Muscle layer of colon (tissue), 2 donors: ENCODE results near the gene MROH9.

Source experiments
- H3K27ac ChIP-seq: one replicate; pipeline ENCODE4 v1.7.0; 2013; ENCODE audit warnings: low read depth, mild to moderate bottlenecking, low read length, moderate library complexity
- H3K27me3 ChIP-seq, 2 donors: one replicate each; pipeline ENCODE4 v1.7.0; 2013; ENCODE audit warnings: low read length in 2 of 2, mild to moderate bottlenecking in 2 of 2; ENCODE audit not compliant: insufficient read depth in 2 of 2, control insufficient read depth in 1 of 2
- H3K36me3 ChIP-seq: one replicate; pipeline ENCODE4 v1.7.0; 2013; ENCODE audit warnings: mild to moderate bottlenecking, low read length; ENCODE audit not compliant: insufficient read depth
- H3K4me1 ChIP-seq: one replicate; pipeline ENCODE4 v1.7.0; 2013; ENCODE audit warnings: mild to moderate bottlenecking, low read length; ENCODE audit not compliant: insufficient read depth
- H3K4me3 ChIP-seq, 2 donors: one replicate each; pipeline ENCODE4 v1.7.0; 2013; ENCODE audit warnings: low read length in 2 of 2, low read depth in 1 of 2, mild to moderate bottlenecking in 1 of 2, moderate library complexity in 1 of 2
- H3K9ac ChIP-seq: one replicate; pipeline ENCODE4 v1.7.0; 2013; ENCODE audit warnings: low read length
- H3K9me3 ChIP-seq: one replicate; pipeline ENCODE4 v1.7.0; 2013; ENCODE audit warnings: mild to moderate bottlenecking, low read length
- donor health status: abdominal sarcoma.
- donor health status: Adenocarcinoma of cecum.

Gene MROH9

DNA sequence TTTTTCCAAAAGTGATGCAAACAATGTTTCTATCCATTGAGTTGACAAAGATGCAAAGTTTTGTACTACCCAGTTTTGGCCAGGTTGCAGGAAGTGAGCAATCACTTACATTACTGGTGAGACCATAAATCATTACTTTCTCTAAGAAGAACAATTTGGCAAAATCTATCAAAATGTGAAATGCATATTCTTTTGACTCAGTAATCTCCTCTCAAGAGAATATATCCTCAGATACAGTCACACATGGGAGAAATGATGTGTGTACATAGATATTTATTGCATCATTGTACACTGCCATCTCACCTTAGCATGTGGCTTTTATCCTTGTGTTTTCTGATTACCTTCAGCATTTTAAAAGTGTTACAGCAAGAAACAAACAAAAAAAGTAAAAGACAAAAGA lies 103.0 kb downstream of the MROH9 start:
- no peaks in the 10 kb centered on the region for H3K27me3 ChIP-seq
- H3K4me1 ChIP-seq: no peaks in the 10 kb centered on the region
- H3K9me3 ChIP-seq: no peaks in the 10 kb centered on the region
- no peak overlapping the region for H3K27ac ChIP-seq
- H3K36me3 ChIP-seq: no peaks in the 10 kb centered on the region
- no peak overlapping the region for H3K4me3 ChIP-seq
- no peak overlapping the region for H3K9ac ChIP-seq

- Histone ChIP-seq H3K27ac (no peak overlapping the region), H3K4me1 (no peaks in the 10 kb centered on the region), H3K9ac (no peak overlapping the region), H3K4me3 (no peak overlapping the region), H3K27me3 (no peaks in the 10 kb centered on the region), H3K9me3 (peaks cover 5% of the 10 kb centered on the region), H3K36me3 (no peaks in the 10 kb centered on the region)
These were observed 112.7 kb downstream of the MROH9 start for GRCh38 chr1:171048014-171048413.

GRCh38 chr1:171052977-171053376 lies 117.6 kb downstream of the MROH9 start:
- no peaks in the 10 kb centered on the region for H3K4me1 ChIP-seq
- H3K27ac ChIP-seq: no peak overlapping the region
- no peaks in the 10 kb centered on the region for H3K36me3 ChIP-seq
- H3K27me3 ChIP-seq: no peaks in the 10 kb centered on the region
- H3K9me3 ChIP-seq: no peaks in the 10 kb centered on the region
- H3K9ac ChIP-seq: no peak overlapping the region
- H3K4me3 ChIP-seq: no peak overlapping the region

GRCh38 chr1:171055966-171056643 lies 120.8 kb downstream of the MROH9 start:
- no peak overlapping the region for H3K27ac ChIP-seq
- H3K4me1 ChIP-seq: no peaks in the 10 kb centered on the region
- no peak overlapping the region for H3K9ac ChIP-seq
- no peaks in the 10 kb centered on the region for H3K9me3 ChIP-seq
- no peak overlapping the region for H3K4me3 ChIP-seq
- H3K36me3 ChIP-seq: no peaks in the 10 kb centered on the region
- H3K27me3 ChIP-seq: no peaks in the 10 kb centered on the region

- H3K27ac ChIP-seq: no peak overlapping the region
- no peak overlapping the region for H3K9ac ChIP-seq
- H3K4me3 ChIP-seq: no peak overlapping the region
- no peaks in the 10 kb centered on the region for H3K36me3 ChIP-seq
- no peaks in the 10 kb centered on the region for H3K4me1 ChIP-seq
- no peaks in the 10 kb centered on the region for H3K27me3 ChIP-seq
- H3K9me3 ChIP-seq: no peaks in the 10 kb centered on the region
These were observed 126.2 kb downstream of the MROH9 start for GRCh38 chr1:171061425-171062143.

GRCh38 chr1:171062902-171063301 lies 127.6 kb downstream of the MROH9 start:
- no peaks in the 10 kb centered on the region for H3K36me3 ChIP-seq
- H3K4me1 ChIP-seq: no peaks in the 10 kb centered on the region
- no peak overlapping the region for H3K9ac ChIP-seq
- no peaks in the 10 kb centered on the region for H3K27me3 ChIP-seq
- no peaks in the 10 kb centered on the region for H3K9me3 ChIP-seq
- H3K27ac ChIP-seq: no peak overlapping the region
- no peak overlapping the region for H3K4me3 ChIP-seq

GRCh38 chr1:171075041-171075440 lies 139.7 kb downstream of the MROH9 start:
- Histone ChIP-seq H3K9ac (no peak overlapping the region), H3K4me1 (no peaks in the 10 kb centered on the region), H3K27ac (no peak overlapping the region), H3K27me3 (no peaks in the 10 kb centered on the region), H3K4me3 (no peak overlapping the region), H3K9me3 (no peaks in the 10 kb centered on the region), H3K36me3 (no peaks in the 10 kb centered on the region)

DNA sequence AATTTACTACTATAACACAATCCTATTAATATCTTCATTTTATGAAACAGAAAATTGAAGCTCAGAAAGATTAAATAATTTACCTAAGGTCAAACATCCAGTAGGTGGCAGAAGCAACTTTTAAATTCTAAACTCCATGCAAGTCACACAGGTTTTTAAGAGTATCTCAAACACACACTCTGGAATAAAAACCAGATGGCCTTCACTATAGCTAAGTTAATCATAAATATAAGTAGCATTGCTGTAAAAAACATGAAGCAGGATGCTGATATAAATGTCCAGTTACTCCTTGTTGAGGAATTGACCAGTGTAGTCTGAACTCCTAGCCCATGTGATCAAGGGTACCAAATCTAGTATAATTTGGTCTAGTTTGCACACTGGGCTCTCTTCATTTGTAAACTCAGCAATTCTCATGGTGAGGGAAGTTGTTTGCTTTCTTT lies 146.0 kb downstream of the MROH9 start:
- Histone ChIP-seq H3K4me1 (peaks cover 6% of the 10 kb centered on the region), H3K9ac (no peak overlapping the region), H3K4me3 (no peak overlapping the region), H3K9me3 (no peaks in the 10 kb centered on the region), H3K27me3 (no peaks in the 10 kb centered on the region), H3K36me3 (no peaks in the 10 kb centered on the region), H3K27ac (peak overlapping the region; percentile 3)

GRCh38 chr1:171081763-171082201 lies 146.4 kb downstream of the MROH9 start:
- Histone ChIP-seq H3K4me3 (no peak overlapping the region), H3K9me3 (no peaks in the 10 kb centered on the region), H3K9ac (no peak overlapping the region), H3K27me3 (no peaks in the 10 kb centered on the region), H3K27ac (peak overlapping the region; percentile 3), H3K36me3 (no peaks in the 10 kb centered on the region), H3K4me1 (peaks cover 6% of the 10 kb centered on the region)

DNA sequence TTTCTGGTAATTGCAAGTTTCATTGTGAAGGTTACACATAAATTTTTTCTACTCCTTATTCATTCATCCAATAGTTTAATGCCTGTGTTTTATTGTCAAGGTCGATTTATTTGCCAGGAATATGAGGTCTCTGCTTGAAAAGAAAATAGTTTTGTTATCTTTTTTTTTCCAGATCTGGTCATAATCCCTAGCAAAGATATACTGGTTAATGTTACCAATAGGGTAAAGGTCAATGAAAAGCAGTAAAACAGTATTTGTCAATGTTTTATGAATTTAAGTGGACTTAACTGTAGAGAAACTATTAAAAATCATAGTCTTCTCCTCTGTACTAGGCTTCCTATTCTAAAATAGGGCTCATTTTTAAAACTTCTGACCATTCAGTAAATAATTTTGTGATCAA lies 147.3 kb downstream of the MROH9 start:
- Histone ChIP-seq H3K4me3 (no peak overlapping the region), H3K9me3 (no peaks in the 10 kb centered on the region), H3K27ac (no peak overlapping the region), H3K4me1 (peaks cover 6% of the 10 kb centered on the region), H3K9ac (no peak overlapping the region), H3K36me3 (no peaks in the 10 kb centered on the region), H3K27me3 (no peaks in the 10 kb centered on the region)

DNA sequence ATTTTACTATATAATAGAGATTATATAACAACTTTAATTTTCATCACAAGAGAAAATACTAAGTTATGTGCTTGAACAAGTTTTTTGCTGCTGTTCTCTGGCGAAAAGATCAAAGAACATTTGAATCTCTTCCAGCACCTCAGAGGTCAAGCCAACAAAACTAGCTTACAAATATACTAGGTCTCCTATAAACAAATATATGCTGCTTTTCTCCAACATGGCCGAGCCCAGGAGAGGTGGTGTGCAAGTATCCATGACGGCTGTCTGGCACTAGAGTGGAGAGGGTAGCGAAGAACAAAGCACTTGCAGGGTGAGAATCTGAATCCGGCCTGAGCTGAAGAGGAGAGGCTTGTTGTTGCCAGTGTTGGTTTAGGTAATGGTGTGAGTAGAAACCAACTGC lies 147.9 kb downstream of the MROH9 start:
- Histone ChIP-seq H3K36me3 (no peaks in the 10 kb centered on the region), H3K27ac (no peak overlapping the region), H3K9ac (no peak overlapping the region)

DNA sequence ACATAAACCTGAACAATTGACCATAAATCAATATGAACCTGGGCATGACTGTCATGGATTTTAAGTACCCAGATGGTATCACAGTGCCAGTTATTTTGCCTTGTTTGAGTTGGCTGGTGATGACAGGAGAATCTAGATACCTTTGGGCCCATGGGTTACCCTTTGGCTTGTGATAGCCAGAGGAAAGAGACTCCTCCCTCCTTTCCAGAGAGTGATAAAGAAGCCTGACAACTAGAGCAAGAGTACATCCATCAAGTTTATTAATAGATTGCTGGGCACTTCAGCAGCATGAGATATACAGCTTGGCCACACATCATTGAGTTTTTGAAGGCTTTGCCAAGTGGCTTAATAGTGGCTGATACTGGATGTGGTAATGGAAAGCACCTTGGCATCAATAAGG lies 148.8 kb downstream of the MROH9 start:
- no peaks in the 10 kb centered on the region for H3K9me3 ChIP-seq

More for the DNA sequence above, 147.9 kb downstream of the MROH9 start:
- Histone ChIP-seq H3K4me1 (peaks cover 6% of the 10 kb centered on the region), H3K4me3 (no peak overlapping the region), H3K9me3 (no peaks in the 10 kb centered on the region), H3K27me3 (no peaks in the 10 kb centered on the region)

More for the DNA sequence above, 148.8 kb downstream of the MROH9 start:
- H3K27ac ChIP-seq: no peak overlapping the region
- H3K4me3 ChIP-seq: no peak overlapping the region
- H3K4me1 ChIP-seq: peaks cover 6% of the 10 kb centered on the region
- no peaks in the 10 kb centered on the region for H3K27me3 ChIP-seq
- no peaks in the 10 kb centered on the region for H3K36me3 ChIP-seq
- no peak overlapping the region for H3K9ac ChIP-seq
